Uterus (tissue), 4 donors: ENCODE measurements around the gene S100PBP. TPM values are rescaled to one million over a fixed set of nuclear protein-coding genes. Genes with fewer than 3 reads are reported as not detected.

Experiments used
- DNase-seq, 2 donors: peaks; one replicate each; pipeline ENCODE4 v3.0.0-alpha.2; 2019 to 2020
- H3K27ac ChIP-seq, 2 donors: fragments of 200-600 bp; sonication (generic); 1 replicate in 1 of 2; 2 replicates in 1 of 2; pipeline ENCODE4 v1.5.1; 2016 to 2018
- H3K27me3 ChIP-seq, 2 donors: fragments of 200-600 bp; sonication (generic); one replicate each; pipeline ENCODE4 v1.5.1; 2018 to 2019; ENCODE audit warnings: control low read depth in 1 of 2
- H3K36me3 ChIP-seq, 2 donors: fragments of 200-600 bp; sonication (generic); one replicate each; pipeline ENCODE4 v1.5.1; 2019; ENCODE audit warnings: control low read depth in 1 of 2
- H3K4me1 ChIP-seq, 2 donors: fragments of 200-600 bp; sonication (generic); one replicate each; pipeline ENCODE4 v1.5.1; 2018 to 2019; ENCODE audit warnings: control low read depth in 1 of 2
- H3K4me3 ChIP-seq, 2 donors: fragments of 200-600 bp; sonication (generic); 1 replicate in 1 of 2; 2 replicates in 1 of 2; pipeline ENCODE4 v1.5.1; 2018 to 2019; ENCODE audit warnings: mild to moderate bottlenecking in 1 of 2
- H3K9me3 ChIP-seq, 2 donors: fragments of 200-600 bp; sonication (generic); one replicate each; pipeline ENCODE4 v1.5.1; 2019; ENCODE audit warnings: control low read depth in 1 of 2
- CTCF ChIP-seq, 4 experiments: fragments of 200-600 bp in 2 of 4; fragments of 450-650 bp in 2 of 4; sonication (generic) in 2 of 4; IDR thresholded peaks; one replicate each; pipeline ENCODE4 v1.5.1; 2016 to 2019; ENCODE audit warnings: antibody characterized with exemption in 4 of 4, mild to moderate bottlenecking in 2 of 4, moderate library complexity in 1 of 4
- POLR2A ChIP-seq, 2 donors: fragments of 450-650 bp; IDR thresholded peaks; one replicate each; pipeline ENCODE4 v1.6.1; 2016; ENCODE audit warnings: antibody characterized with exemption in 2 of 2, mild to moderate bottlenecking in 1 of 2, moderate library complexity in 1 of 2
- intact Hi-C: fragments of 100-400 bp; cut with DNase I; formaldehyde crosslinking; loops from one replicate; pipeline ENCODE4 v1.15.1; 2023; ENCODE audit warnings: low total_unique reads
- total RNA-seq, 4 donors: library from RNA; depleted of rRNA in 3 of 4; stranded (reverse); fragments of >200 nt in 3 of 4; gene quantifications; one replicate each; pipeline versions ENCODE4 v1.1.0 to v1.2.4, GENCODE V29; 2014 to 2023
- donor health status: DM: yes; HTN: yes; CAD: no.

S100PBP gene
- total RNA-seq, 4 donors from 2014 or later: 50.2 to 168 (median 76.4) TPM

- peak overlapping the region; percentile 65 to 82 for H3K27ac ChIP-seq
- intact Hi-C loops: no loop called here
- TF ChIP-seq POLR2A (IDR thresholded peaks at IDR 0.05): no peak
- no peak for TF ChIP-seq CTCF (IDR thresholded peaks at IDR 0.05)
- peaks cover 0 to 6% of the 10 kb centered on the region in 2 donors for H3K4me1 ChIP-seq
- H3K4me3 ChIP-seq: peak overlapping the region; percentile 39 to 67
- no peaks in the 10 kb centered on the region for H3K36me3 ChIP-seq
- H3K9me3 ChIP-seq: no peaks in the 10 kb centered on the region
- no peak for DNase-seq
- no peaks in the 10 kb centered on the region for H3K27me3 ChIP-seq
Observed at GRCh38 chr1:32900371-32900955, 83.0 kb downstream of the S100PBP start.

GRCh38 chr1:32900956-32901822, 83.7 kb downstream of the S100PBP start, which contains the start of gene TMEM54:
Gene TMEM54 (minus strand): TSS chr1:32901389. CDS start chr1:32901238, 151 bp downstream.
- H3K27ac ChIP-seq: peak within 1 kb of the TSS; percentile 65 to 82
- H3K36me3 ChIP-seq: no peaks in the 10 kb centered on the region
- intact Hi-C loops: no loop called here
- H3K9me3 ChIP-seq: no peaks in the 10 kb centered on the region
- peak in 1 of 4 experiments; percentile 19 for TF ChIP-seq CTCF (IDR thresholded peaks at IDR 0.05)
- TF ChIP-seq POLR2A (IDR thresholded peaks at IDR 0.05): peak in 1 of 2 donors; percentile 59
- peak within 1 kb of the TSS; percentile 39 to 67 for H3K4me3 ChIP-seq
- peak; percentile 58 to 70 for DNase-seq
- H3K4me1 ChIP-seq: peaks cover 0 to 6% of the 10 kb centered on the region in 2 donors
- H3K27me3 ChIP-seq: no peaks in the 10 kb centered on the region

GRCh38 chr1:32901823-32902534, 84.5 kb downstream of the S100PBP start:
- intact Hi-C loops: no loop called here
- Histone ChIP-seq H3K27ac (peak overlapping the region; percentile 51 to 66), H3K4me1 (peaks cover 0 to 6% of the 10 kb centered on the region in 2 donors), H3K27me3 (no peaks in the 10 kb centered on the region), H3K4me3 (peak overlapping the region; percentile 39 to 67), H3K9me3 (no peaks in the 10 kb centered on the region), H3K36me3 (no peaks in the 10 kb centered on the region)
- DNase-seq: no peak
- TF ChIP-seq CTCF (IDR thresholded peaks at IDR 0.05): no peak
- no peak for TF ChIP-seq POLR2A (IDR thresholded peaks at IDR 0.05)

- H3K4me1 ChIP-seq: peaks cover 0 to 6% of the 10 kb centered on the region in 2 donors
- no peaks in the 10 kb centered on the region for H3K9me3 ChIP-seq
- intact Hi-C loops: no loop called here
- H3K27ac ChIP-seq: no peak overlapping the region
- DNase-seq: no peak
- no peaks in the 10 kb centered on the region for H3K27me3 ChIP-seq
- no peaks in the 10 kb centered on the region for H3K36me3 ChIP-seq
- TF ChIP-seq POLR2A (IDR thresholded peaks at IDR 0.05): no peak
- no peak for TF ChIP-seq CTCF (IDR thresholded peaks at IDR 0.05)
- H3K4me3 ChIP-seq: no peak overlapping the region
Observed at GRCh38 chr1:32902535-32902920, 85.1 kb downstream of the S100PBP start.
